GM19395 (cell line): ENCODE data around the gene FOS.
"Not testable (repeated sequence)": the region's sequence is repeated elsewhere in the genome, so short reads cannot be mapped to it uniquely, and the experiment has no call there.

Experiments used
- ATAC-seq: cut with Tn5 transposase; IDR thresholded peaks from one replicate; pipeline ENCODE4 v1.9.1; 2021; ENCODE audit warnings: mild to moderate bottlenecking, moderate library complexity; ENCODE audit not compliant: unreplicated experiment

The FOS gene

GRCh38 chr14:75274899-75275569 is 3.6 kb upstream of the FOS start:
- no peak for ATAC-seq

DNA sequence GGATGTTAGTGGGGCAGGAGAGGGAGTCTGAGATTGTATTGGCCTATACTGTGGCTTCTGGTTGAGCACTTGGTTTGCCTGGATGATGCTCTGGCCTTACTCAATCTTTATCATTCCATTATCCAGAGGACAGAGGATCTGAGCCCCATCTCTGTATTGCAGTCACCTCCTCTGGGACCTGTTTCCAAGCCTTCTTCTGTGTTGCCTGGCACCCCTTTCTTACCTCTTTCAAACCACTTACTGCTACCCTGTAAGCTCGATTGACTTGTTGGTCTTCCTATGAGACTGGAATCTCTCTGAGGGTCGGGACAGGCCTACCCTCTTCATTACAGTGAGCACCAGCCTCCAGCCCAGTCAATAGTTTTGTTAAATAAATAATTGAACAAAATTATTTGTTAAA is 3.0 kb upstream of the FOS start:
- ATAC-seq, result no peak

- ATAC-seq, result no peak
These were observed 1.4 kb upstream of the FOS start for GRCh38 chr14:75277008-75277814.

DNA sequence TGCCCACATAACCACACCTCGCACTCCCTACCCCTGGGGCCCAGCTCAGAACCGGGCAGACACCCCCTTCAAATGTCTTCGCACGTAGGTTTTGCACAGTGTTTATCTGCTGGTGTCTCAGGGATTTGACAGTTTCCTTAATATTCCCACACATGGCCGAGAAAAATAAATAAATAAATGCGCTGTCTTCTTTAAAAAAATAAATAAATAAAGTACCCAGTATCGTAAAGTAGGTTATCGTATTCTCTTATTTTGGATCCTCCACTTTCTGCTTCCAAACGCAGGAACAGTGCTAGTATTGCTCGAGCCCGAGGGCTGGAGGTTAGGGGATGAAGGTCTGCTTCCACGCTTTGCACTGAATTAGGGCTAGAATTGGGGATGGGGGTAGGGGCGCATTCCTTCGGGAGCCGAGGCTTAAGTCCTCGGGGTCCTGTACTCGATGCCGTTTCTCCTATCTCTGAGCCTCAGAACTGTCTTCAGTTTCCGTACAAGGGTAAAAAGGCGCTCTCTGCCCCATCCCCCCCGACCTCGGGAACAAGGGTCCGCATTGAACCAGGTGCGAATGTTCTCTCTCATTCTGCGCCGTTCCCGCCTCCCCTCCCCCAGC is 710 bp upstream of the FOS start:
- ATAC-seq, result no peak

DNA sequence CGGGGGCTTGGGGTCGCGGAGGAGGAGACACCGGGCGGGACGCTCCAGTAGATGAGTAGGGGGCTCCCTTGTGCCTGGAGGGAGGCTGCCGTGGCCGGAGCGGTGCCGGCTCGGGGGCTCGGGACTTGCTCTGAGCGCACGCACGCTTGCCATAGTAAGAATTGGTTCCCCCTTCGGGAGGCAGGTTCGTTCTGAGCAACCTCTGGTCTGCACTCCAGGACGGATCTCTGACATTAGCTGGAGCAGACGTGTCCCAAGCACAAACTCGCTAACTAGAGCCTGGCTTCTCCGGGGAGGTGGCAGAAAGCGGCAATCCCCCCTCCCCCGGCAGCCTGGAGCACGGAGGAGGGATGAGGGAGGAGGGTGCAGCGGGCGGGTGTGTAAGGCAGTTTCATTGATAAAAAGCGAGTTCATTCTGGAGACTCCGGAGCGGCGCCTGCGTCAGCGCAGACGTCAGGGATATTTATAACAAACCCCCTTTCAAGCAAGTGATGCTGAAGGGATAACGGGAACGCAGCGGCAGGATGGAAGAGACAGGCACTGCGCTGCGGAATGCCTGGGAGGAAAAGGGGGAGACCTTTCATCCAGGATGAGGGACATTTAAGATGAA is 630 bp downstream of the FOS start:
- ATAC-seq, result peak; percentile 20

DNA sequence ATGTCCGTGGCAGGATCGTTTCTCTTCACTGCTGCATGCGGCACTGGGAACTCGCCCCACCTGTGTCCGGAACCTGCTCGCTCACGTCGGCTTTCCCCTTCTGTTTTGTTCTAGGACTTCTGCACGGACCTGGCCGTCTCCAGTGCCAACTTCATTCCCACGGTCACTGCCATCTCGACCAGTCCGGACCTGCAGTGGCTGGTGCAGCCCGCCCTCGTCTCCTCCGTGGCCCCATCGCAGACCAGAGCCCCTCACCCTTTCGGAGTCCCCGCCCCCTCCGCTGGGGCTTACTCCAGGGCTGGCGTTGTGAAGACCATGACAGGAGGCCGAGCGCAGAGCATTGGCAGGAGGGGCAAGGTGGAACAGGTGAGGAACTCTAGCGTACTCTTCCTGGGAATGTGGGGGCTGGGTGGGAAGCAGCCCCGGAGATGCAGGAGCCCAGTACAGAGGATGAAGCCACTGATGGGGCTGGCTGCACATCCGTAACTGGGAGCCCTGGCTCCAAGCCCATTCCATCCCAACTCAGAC is 1.2 kb downstream of the FOS start:
- ATAC-seq, result no peak

- ATAC-seq, result no peak
These were observed 1.7 kb downstream of the FOS start for GRCh38 chr14:75280291-75280830.

DNA sequence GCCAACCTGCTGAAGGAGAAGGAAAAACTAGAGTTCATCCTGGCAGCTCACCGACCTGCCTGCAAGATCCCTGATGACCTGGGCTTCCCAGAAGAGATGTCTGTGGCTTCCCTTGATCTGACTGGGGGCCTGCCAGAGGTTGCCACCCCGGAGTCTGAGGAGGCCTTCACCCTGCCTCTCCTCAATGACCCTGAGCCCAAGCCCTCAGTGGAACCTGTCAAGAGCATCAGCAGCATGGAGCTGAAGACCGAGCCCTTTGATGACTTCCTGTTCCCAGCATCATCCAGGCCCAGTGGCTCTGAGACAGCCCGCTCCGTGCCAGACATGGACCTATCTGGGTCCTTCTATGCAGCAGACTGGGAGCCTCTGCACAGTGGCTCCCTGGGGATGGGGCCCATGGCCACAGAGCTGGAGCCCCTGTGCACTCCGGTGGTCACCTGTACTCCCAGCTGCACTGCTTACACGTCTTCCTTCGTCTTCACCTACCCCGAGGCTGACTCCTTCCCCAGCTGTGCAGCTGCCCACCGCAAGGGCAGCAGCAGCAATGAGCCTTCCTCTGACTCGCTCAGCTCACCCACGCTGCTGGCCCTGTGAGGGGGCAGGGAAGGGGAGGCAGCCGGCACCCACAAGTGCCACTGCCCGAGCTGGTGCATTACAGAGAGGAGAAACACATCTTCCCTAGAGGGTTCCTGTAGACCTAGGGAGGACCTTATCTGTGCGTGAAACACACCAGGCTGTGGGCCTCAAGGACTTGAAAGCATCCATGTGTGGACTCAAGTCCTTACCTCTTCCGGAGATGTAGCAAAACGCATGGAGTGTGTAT is 2.4 kb downstream of the FOS start:
- no peak for ATAC-seq

- ATAC-seq, result no peak
These were observed 3.0 kb downstream of the FOS start for GRCh38 chr14:75281654-75282019.

DNA sequence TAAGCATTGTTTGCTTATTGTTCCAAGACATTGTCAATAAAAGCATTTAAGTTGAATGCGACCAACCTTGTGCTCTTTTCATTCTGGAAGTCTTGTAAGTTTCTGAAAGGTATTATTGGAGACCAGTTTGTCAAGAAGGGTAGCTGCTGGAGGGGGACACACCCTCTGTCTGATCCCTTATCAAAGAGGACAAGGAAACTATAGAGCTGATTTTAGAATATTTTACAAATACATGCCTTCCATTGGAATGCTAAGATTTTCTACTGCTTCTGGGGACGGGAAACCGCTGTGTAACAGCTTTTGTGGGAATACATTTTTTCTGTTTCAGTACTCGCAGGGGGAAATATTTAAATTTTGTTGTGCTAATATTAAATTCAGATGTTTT is 3.5 kb downstream of the FOS start:
- no peak for ATAC-seq

DNA sequence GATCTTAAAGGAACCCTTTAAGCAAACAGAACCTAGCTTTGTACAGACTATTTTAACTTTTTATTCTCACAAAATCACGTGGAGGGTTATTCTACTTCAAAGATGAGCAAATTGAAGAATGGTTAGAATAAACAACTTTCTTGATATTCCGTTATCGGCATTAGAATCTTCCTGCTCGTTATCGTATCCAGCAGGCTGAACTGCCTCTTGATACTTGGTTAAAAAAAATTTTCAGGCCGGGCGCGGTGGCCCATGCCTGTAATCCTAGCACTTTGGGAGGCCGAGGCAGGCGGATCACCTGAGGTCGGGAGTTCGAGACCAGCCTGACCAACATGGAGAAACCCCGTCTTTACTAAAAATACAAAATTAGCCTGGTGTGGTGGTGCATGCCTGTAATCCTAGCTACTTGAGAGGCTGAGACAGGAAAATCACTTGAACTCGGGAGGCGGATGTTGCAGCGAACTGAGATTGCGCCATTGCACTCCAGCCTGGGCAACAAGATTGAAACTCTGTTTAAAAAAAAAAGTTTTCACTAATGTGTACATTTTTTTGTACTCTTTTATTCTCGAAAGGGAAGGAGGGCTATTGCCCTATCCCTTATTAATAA is 4.0 kb downstream of the FOS start:
- not testable (repeated sequence) for ATAC-seq

DNA sequence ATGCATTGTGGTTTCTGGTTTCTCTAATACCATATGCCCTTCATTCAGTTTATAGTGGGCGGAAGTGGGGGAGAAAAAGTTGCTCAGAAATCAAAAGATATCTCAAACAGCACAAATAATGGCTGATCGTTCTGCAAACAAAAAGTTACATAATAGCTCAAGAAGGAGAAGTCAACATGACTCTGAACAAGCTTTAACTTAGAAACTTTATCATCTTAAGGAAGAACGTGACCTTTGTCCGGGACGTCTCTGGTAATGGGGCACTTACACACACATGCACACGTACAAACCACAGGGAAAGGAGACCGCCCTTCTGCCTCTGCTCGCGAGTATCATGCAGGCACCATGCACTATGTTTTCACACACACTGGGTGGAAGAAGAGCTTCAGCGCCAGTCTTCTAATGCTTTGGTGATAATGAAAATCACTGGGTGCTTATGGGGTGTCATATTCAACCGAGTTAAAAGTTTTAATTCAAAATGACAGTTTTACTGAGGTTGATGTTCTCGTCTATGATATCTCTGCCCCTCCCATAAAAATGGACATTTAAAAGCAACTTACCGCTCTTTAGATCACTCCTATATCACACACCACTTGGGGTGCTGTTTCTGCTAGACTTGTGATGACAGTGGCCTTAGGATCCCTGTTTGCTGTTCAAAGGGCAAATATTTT is 4.7 kb downstream of the FOS start:
- no peak for ATAC-seq

DNA sequence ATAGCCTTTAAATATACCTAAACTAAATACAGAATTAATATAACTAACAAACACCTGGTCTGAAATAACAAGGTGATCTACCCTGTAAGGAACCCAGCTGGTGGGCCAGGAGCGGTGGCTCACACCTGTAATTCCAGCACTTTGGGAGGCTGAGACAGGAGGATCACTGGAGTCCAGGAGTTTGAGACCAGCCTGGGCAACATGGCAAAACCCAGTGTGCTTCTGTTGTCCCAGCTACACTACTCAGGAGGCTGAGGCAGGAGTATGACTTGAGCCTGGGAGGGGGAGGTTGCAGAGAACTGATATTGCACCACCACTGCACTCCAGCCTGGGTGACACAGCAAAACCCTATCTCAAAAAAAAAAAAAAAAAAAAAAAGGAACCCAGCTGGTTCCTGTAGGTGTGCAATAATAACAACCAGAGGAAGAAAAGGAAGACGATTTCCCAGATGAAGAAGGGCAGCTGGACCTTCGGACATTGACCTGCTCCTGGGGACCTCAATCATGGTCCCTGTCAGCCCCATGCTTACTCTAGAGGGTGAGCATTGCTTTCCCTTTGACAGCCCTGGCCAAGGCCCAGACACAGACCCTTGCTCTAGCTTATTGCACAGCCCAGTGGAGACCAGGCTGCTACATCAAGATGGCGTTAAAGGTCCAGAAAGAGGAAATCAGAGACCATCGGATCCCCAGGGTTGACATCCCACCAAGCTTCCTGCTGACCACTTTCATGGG is 5.4 kb downstream of the FOS start:
- ATAC-seq, result no peak

- ATAC-seq, result no peak
These were observed 6.7 kb downstream of the FOS start for GRCh38 chr14:75285331-75285730.

GRCh38 chr14:75286313-75286712 is 7.7 kb downstream of the FOS start:
- no peak for ATAC-seq

GRCh38 chr14:75289840-75290388 is 11.3 kb downstream of the FOS start:
- no peak for ATAC-seq

DNA sequence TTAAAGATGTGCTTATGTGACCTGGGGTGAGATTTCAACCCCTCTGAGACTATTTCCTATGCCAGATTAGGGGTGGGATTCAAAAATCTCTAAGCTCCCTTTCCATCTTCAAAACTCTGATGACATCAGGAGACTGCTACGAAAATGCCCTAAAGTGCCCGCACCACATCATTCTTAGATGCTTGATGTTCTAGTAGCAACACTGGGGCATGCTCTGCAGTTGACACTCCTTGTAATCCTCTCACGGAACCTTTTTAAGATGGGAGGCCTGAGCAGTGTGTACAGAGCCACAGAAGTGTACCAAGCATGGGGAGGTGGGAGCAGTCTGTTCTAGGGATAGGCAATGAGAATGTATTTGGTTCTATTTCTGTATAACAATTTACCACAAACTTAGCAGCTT is 12.2 kb downstream of the FOS start:
- ATAC-seq, result no peak

- ATAC-seq, result no peak
These were observed 12.7 kb downstream of the FOS start for GRCh38 chr14:75291331-75291730.
